Measurements from ENCODE around the gene WDR38. TPM values are rescaled to one million over a fixed set of nuclear protein-coding genes. Genes with fewer than 3 reads are reported as not detected.
A peak's percentile ranks its signal among the peaks of the same experiment; 100 is the strongest.

WDR38 gene
- total RNA-seq, 1 donor from 2014 or later, result not detected

DNA sequence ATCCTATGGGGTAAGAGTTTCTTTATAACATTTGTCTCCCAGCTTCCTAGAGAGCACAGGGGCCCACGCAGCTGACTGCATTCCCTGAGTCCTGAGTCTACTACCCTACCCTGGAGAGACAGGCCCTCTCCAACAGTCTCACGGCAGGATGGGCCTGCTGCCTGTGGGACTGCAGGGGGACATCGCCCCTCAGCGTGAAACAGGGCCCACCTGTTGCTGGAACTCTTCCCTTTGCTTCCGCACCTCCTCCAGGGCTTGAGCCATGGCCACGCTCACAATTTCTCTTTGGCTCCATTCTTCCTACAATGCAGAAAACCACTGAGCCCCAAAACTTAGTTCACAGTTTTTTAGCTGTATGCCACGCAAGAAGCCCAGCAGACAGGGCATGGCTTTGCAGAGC, 36.9 kb downstream of the WDR38 start:
- no peak for DNase-seq
- Histone ChIP-seq H3K4me1 (no peaks in the 10 kb centered on the region), H3K9me3 (replicated peaks) (no peaks in the 10 kb centered on the region), H3K27ac (replicated peaks) (no peak overlapping the region), H3K4me3 (no peak overlapping the region), H3K36me3 (peaks cover 93% of the 10 kb centered on the region), H3K27me3 (ENCODE audit: low read depth) (no peaks in the 10 kb centered on the region)
- intact Hi-C loops (cut with micrococcal nuclease), result no loop called here
- TF ChIP-seq, protein P1, sequence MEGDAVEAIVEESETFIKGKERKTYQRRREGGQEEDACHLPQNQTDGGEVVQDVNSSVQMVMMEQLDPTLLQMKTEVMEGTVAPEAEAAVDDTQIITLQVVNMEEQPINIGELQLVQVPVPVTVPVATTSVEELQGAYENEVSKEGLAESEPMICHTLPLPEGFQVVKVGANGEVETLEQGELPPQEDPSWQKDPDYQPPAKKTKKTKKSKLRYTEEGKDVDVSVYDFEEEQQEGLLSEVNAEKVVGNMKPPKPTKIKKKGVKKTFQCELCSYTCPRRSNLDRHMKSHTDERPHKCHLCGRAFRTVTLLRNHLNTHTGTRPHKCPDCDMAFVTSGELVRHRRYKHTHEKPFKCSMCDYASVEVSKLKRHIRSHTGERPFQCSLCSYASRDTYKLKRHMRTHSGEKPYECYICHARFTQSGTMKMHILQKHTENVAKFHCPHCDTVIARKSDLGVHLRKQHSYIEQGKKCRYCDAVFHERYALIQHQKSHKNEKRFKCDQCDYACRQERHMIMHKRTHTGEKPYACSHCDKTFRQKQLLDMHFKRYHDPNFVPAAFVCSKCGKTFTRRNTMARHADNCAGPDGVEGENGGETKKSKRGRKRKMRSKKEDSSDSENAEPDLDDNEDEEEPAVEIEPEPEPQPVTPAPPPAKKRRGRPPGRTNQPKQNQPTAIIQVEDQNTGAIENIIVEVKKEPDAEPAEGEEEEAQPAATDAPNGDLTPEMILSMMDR (IDR thresholded peaks at IDR 0.05; ENCODE audit: borderline replicate concordance), result no peak

DNA sequence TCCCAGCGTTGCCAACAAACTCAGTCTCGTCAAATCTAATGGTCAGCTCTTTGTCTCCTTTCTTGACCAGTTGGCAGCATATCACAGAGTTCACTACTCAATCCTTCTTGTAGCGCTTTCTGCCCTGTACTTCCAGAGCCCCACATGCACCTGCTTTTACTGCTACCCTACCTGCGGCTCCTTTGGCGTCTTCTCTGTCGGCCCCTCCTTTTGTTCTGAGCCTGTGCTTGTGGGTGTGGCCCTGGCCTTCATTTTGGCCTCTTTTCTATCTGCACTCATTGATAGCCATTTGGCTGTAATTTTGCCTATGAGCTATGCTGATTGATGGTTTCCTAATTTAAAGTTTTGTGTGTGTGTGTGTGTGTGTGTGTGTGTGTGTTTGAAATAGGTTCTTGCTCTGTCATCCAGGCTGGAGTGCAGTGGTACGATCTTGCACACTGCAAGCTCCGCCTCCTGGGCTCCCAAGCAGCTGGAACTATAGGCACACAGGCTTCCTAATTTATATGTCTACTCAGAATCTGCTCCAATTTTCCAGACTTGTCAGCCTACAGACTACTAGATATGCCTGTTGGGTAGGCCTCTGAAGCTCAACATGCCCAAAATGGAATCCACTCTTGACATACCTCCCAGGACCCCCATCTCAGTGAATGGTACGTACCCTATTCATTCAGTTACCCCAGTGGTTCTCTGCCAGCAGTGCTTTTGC, 40.9 kb downstream of the WDR38 start:
- peaks cover 83% of the 10 kb centered on the region for H3K36me3 ChIP-seq
- no peak overlapping the region for H3K27ac ChIP-seq (replicated peaks)
- TF ChIP-seq, protein P1 (IDR thresholded peaks at IDR 0.05; ENCODE audit: borderline replicate concordance), result no peak
- DNase-seq, result no peak
- H3K4me3 ChIP-seq, result no peak overlapping the region
- no peaks in the 10 kb centered on the region for H3K4me1 ChIP-seq
- no peaks in the 10 kb centered on the region for H3K27me3 ChIP-seq (ENCODE audit: low read depth)
- no peaks in the 10 kb centered on the region for H3K9me3 ChIP-seq (replicated peaks)
- intact Hi-C loops (cut with micrococcal nuclease), result no loop called here

DNA sequence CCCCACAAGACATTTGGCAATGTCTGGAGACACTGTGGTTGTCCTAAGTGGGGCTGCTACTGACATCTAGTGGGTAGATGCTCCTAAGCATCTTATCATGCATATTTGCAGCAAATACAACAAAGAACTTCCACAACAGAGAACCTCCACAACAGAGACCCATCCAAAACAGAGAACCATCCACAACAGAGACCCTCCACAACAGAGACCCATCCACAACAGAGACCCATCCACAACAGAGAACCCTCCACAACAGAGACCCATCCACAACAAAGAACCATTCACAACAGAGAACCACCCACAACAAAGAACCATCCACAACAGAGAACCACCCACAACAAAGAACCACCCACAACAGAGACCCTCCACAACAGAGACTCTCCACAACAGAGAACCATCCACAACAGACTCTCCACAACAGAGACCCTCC, 41.5 kb downstream of the WDR38 start:
- Histone ChIP-seq H3K36me3 (peaks cover 83% of the 10 kb centered on the region), H3K4me3 (no peak overlapping the region), H3K9me3 (replicated peaks) (no peaks in the 10 kb centered on the region), H3K27me3 (ENCODE audit: low read depth) (no peaks in the 10 kb centered on the region), H3K27ac (replicated peaks) (no peak overlapping the region), H3K4me1 (no peaks in the 10 kb centered on the region)
- no peak for DNase-seq
- intact Hi-C loops (cut with micrococcal nuclease), result no loop called here
- TF ChIP-seq, protein P1 (IDR thresholded peaks at IDR 0.05; ENCODE audit: borderline replicate concordance), result peak; percentile 52

DNA sequence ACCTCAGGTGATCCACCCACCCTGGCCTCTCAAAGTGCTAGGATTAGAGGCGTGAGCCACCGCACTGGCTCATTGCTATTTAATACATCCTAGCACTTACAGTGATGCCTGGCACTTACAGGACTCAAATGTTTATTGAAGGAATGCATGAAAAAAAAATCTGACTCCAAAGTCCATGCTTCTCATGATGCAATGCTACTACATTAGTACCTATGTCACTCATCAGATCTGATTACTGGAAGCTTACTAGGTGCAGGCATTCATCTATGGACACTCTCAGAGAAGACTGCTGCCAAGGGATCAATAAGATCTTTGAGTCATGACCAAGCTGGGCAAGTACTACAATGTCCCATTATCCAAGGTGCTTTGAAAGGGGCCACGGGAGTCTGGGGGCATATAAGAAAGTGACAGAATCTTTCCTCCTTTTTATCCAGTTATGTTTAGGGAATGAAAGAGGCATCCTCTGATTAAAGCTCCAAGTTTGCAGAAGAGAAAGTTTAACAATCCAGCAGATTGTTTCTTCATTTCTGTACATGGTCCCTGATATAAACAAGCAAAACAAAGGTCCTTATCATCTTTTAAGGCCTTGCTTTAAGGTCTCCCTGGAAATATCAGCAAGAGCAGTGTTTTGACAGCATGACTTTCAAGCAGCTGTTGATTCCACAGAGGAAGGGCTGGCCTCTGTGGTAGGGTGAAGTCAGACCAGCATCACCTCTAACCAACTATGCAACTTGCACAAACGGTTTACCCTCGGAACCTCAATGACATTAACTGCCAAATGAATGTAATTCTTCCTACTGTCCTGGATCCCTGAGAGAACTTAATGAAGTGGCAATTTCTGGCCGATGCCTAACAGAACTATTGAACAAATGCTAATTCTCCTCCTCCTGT, 44.6 kb downstream of the WDR38 start:
- Histone ChIP-seq H3K27ac (replicated peaks) (no peak overlapping the region), H3K4me1 (no peaks in the 10 kb centered on the region), H3K9me3 (replicated peaks) (no peaks in the 10 kb centered on the region), H3K4me3 (no peak overlapping the region), H3K36me3 (peaks cover 66% of the 10 kb centered on the region), H3K27me3 (ENCODE audit: low read depth) (no peaks in the 10 kb centered on the region)
- DNase-seq, result no peak
- TF ChIP-seq, protein P1 (IDR thresholded peaks at IDR 0.05; ENCODE audit: borderline replicate concordance), result no peak
- intact Hi-C loops (cut with micrococcal nuclease), result no loop called here

DNA sequence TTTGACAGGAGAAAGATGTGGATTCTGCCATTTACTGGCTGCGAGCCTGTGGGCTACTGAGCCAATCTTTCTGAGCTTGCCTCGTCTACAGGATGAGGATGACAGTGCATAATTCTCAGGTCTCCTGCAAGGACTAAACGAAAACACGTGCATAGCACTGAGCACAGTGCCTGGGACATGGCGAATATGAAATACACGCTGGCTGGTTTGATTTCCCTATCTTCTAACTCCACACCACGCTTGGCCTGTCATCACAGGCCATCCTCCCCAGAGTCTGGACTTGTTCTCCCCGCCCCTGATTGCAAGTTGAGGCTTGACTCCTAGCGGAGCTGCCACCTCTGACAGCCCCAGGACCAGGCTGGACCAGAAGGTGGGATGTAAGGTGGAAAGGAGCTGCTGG, 46.6 kb downstream of the WDR38 start:
- intact Hi-C loops (cut with micrococcal nuclease), result no loop called here
- no peak overlapping the region for H3K4me3 ChIP-seq
- no peaks in the 10 kb centered on the region for H3K27me3 ChIP-seq (ENCODE audit: low read depth)
- TF ChIP-seq, protein P1 (IDR thresholded peaks at IDR 0.05; ENCODE audit: borderline replicate concordance), result no peak
- no peaks in the 10 kb centered on the region for H3K4me1 ChIP-seq
- no peaks in the 10 kb centered on the region for H3K9me3 ChIP-seq (replicated peaks)
- H3K36me3 ChIP-seq, result peaks cover 59% of the 10 kb centered on the region
- no peak for DNase-seq
- no peak overlapping the region for H3K27ac ChIP-seq (replicated peaks)
